Activated B cell treated with CpG ODN at 0.5 μM for 24 hours (primary cell): ENCODE data around the gene HUWE1. TPM values are rescaled to one million over a fixed set of nuclear protein-coding genes. Genes with fewer than 3 reads are reported as not detected.

Source experiments
- ATAC-seq: fragments of 200-7000 bp; cut with Tn5 transposase; one replicate; pipeline ENCODE4 v1.10.0; 2021; ENCODE audit warnings: low read depth, mild to moderate bottlenecking, moderate library complexity
- CTCF ChIA-PET: fragments of 350-600 bp; sonication (Branson Sonifier 250); formaldehyde crosslinking; loops from one replicate; lab custom pipeline; 2021; ENCODE audit warnings: antibody characterized with exemption; lab: Charles Lee
- POLR2A ChIA-PET: fragments of 350-600 bp; sonication (Branson Sonifier 250); formaldehyde crosslinking; loops from one replicate; lab custom pipeline; 2021; ENCODE audit warnings: antibody characterized with exemption; lab: Charles Lee
- DNase-seq: peaks from one replicate; pipeline ENCODE4 v3.0.0; 2022
- H3K27ac Mint-ChIP-seq: one replicate; pipeline ENCODE4 v1.8.0; 2020; ENCODE audit warnings: mixed read lengths
- H3K27me3 Mint-ChIP-seq: one replicate; pipeline ENCODE4 v1.8.0; 2021; ENCODE audit warnings: mixed read lengths
- H3K36me3 Mint-ChIP-seq: one replicate; pipeline ENCODE4 v1.8.0; 2021; ENCODE audit warnings: low read depth, mixed read lengths
- H3K4me1 Mint-ChIP-seq: one replicate; pipeline ENCODE4 v1.8.0; 2021; ENCODE audit warnings: mixed read lengths
- H3K4me3 Mint-ChIP-seq: one replicate; pipeline ENCODE4 v1.8.0; 2020; ENCODE audit warnings: mild to moderate bottlenecking, mixed read lengths
- H3K9me3 Mint-ChIP-seq: one replicate; pipeline ENCODE4 v1.8.0; 2020; ENCODE audit warnings: mixed read lengths
- intact Hi-C: fragments of 100-400 bp; cut with micrococcal nuclease; formaldehyde crosslinking; loops from one replicate; pipeline ENCODE4 v1.15.1; 2024
- total RNA-seq: library from RNA; stranded (reverse); gene quantifications from 2 replicates; pipeline ENCODE4 v1.2.3, GENCODE V29; 2022
- TF ChIP-seq, protein P1 (sequence below): fragments of 200-600 bp; IDR thresholded peaks from one replicate; pipeline ENCODE4 v1.8.0; 2022; ENCODE audit warnings: antibody characterized with exemption, mild to moderate bottlenecking

The HUWE1 gene
- total RNA-seq, 1 donor from 2014 or later: 257 TPM

DNA sequence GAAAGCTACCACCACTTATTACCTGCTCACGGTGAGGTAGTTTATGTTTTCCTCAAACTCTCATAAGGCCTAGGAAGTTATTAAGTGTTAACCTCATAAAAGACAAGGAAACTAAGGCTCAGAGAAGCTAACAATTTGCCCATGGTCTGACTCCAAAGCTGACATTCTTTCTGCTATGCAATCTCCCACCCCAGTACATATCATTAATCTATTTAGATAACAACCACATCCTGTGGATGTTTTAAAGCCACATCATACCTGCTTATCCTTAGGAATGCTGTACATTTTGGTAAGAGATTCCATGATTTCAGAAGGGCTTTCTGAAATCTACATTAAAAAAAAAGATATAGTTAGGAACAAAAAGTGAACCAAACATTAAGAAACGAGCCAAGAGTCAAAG lies 55.4 kb downstream of the HUWE1 start:
- H3K9me3 Mint-ChIP-seq: no peaks in the 10 kb centered on the region
- ATAC-seq (no peak), DNase-seq (no peak)
- H3K4me3 Mint-ChIP-seq: no peak overlapping the region
- H3K27ac Mint-ChIP-seq: no peak overlapping the region
- peaks cover 84% of the 10 kb centered on the region for H3K36me3 Mint-ChIP-seq
- TF ChIP-seq, protein P1, sequence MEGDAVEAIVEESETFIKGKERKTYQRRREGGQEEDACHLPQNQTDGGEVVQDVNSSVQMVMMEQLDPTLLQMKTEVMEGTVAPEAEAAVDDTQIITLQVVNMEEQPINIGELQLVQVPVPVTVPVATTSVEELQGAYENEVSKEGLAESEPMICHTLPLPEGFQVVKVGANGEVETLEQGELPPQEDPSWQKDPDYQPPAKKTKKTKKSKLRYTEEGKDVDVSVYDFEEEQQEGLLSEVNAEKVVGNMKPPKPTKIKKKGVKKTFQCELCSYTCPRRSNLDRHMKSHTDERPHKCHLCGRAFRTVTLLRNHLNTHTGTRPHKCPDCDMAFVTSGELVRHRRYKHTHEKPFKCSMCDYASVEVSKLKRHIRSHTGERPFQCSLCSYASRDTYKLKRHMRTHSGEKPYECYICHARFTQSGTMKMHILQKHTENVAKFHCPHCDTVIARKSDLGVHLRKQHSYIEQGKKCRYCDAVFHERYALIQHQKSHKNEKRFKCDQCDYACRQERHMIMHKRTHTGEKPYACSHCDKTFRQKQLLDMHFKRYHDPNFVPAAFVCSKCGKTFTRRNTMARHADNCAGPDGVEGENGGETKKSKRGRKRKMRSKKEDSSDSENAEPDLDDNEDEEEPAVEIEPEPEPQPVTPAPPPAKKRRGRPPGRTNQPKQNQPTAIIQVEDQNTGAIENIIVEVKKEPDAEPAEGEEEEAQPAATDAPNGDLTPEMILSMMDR: no peak
- no peaks in the 10 kb centered on the region for H3K4me1 Mint-ChIP-seq
- CTCF ChIA-PET: no interaction called here
- POLR2A ChIA-PET: no interaction called here
- H3K27me3 Mint-ChIP-seq: no peaks in the 10 kb centered on the region
- intact Hi-C loops: no loop called here

DNA sequence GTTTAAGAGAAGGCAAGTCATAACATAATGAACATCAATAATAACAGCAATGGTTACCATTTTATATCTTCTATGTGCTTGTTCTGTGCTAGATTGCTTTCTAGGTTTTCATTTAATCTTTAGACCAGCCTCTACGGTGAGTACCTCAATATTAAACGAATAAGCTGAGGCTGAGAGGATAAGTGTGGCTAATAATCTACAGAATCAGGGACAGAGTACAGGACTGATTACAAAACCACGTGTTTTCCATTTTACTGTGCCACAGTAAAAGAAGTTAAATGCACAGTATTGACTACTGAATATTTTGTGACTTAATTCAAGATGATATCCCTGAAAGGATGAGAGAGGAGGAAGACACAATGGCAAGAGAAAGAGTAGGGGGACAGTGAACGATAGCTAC lies 56.3 kb downstream of the HUWE1 start:
- no peak for ATAC-seq
- ChIA-PET CTCF (no interaction called here), POLR2A (interaction anchor here (0.7 kb wide), 1 partner anchor 203 kb away, joined by 3 read pairs; no protein-coding TSS in a partner anchor)
- Mint-ChIP-seq H3K27ac (no peak overlapping the region), H3K9me3 (no peaks in the 10 kb centered on the region), H3K4me1 (no peaks in the 10 kb centered on the region), H3K4me3 (no peak overlapping the region), H3K36me3 (peaks cover 83% of the 10 kb centered on the region), H3K27me3 (no peaks in the 10 kb centered on the region)
- TF ChIP-seq, protein P1: no peak
- intact Hi-C loops: no loop called here
- DNase-seq: no peak

DNA sequence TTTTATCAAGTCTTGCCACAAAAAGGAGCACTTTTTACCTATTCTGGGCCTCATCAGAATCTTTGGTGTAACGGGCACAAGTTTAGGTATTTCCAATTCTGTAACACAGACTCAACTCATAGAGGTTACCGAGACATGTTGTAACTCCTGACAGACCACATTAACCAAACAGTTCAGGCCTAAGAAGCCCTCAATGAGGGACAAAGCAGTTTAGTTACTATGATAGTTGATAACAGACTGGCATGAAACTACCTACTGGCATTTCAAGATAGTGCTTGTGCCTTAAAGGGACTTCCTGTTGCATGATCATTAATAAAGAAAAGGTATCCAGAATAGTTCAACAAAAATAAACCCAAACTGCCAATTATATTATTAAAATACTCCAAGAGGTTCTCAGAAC lies 64.1 kb downstream of the HUWE1 start:
- CTCF ChIA-PET: no interaction called here
- ATAC-seq (no peak), DNase-seq (no peak)
- TF ChIP-seq, protein P1: no peak
- H3K27me3 Mint-ChIP-seq: no peaks in the 10 kb centered on the region
- intact Hi-C loops: loop anchor here (5.0 kb wide), 1 partner anchor 35 kb away; no protein-coding TSS in a partner anchor
- POLR2A ChIA-PET: no interaction called here
- H3K36me3 Mint-ChIP-seq: peaks cover 75% of the 10 kb centered on the region
- no peaks in the 10 kb centered on the region for H3K9me3 Mint-ChIP-seq
- no peaks in the 10 kb centered on the region for H3K4me1 Mint-ChIP-seq
- H3K4me3 Mint-ChIP-seq: no peak overlapping the region
- H3K27ac Mint-ChIP-seq: no peak overlapping the region

DNA sequence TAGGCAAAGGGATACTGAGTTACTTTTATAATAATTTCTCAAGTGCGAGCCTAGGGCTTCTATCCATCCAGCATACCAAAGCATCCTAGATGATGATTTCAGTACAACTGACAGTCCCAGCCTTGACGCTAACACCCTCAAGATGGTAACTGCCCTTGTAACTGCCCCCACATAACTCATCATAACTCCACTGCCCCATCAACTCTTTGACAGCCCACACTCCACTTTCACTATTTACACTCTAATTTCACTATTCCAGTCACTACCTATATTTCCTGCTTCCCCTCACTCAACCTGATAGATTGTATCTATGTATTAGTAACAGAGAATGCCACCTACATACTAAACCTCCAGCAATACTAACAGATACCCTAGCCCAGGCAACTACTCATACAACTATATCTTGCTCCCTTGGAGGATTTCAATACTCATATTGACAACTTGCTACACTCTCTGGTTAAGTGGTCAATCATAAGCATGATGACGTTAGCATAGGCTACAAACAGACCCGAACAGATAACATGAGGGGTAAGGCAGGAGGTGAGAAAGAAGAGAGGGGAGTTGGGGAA lies 65.0 kb downstream of the HUWE1 start:
- Mint-ChIP-seq H3K4me3 (no peak overlapping the region), H3K27ac (peak overlapping the region; percentile 10), H3K36me3 (peaks cover 76% of the 10 kb centered on the region)

DNA sequence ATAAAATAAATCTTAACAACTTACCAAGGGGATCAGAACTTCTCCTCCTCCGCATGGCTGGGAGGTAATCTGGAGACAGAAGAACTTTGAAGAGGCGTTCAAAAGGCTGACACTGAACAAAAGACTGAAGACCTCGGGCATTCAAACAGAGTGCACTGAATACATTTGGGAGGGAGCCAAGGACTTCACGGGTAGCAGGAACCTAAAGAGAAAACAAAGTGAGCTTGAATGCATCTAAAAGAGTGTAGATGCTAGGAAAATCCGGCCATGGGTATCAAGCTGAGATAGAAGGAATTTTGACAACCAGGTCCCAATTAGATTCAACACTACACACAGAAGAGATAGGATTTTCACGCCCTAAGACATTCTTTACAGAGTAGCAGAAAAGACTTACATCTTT lies 69.6 kb downstream of the HUWE1 start:
- TF ChIP-seq, protein P1: no peak
- H3K27ac Mint-ChIP-seq: no peak overlapping the region
- H3K4me3 Mint-ChIP-seq: no peak overlapping the region
- no peak for DNase-seq
- CTCF ChIA-PET: no interaction called here
- no peak for ATAC-seq
- H3K27me3 Mint-ChIP-seq: no peaks in the 10 kb centered on the region
- POLR2A ChIA-PET: no interaction called here
- intact Hi-C loops: loop anchor here (10.0 kb wide), 1 partner anchor 48 kb away; no protein-coding TSS in a partner anchor
- H3K9me3 Mint-ChIP-seq: no peaks in the 10 kb centered on the region
- peaks cover 79% of the 10 kb centered on the region for H3K36me3 Mint-ChIP-seq
- no peaks in the 10 kb centered on the region for H3K4me1 Mint-ChIP-seq

More for the DNA sequence above, 65.0 kb downstream of the HUWE1 start:
- Mint-ChIP-seq H3K4me1 (no peaks in the 10 kb centered on the region), H3K27me3 (no peaks in the 10 kb centered on the region), H3K9me3 (no peaks in the 10 kb centered on the region)
- intact Hi-C loops: loop anchor here (5.0 kb wide), 1 partner anchor 34 kb away; no protein-coding TSS in a partner anchor
- DNase-seq: no peak
- TF ChIP-seq, protein P1: no peak
- ChIA-PET CTCF (no interaction called here), POLR2A (no interaction called here)
- no peak for ATAC-seq
